GM21360 (cell line): ENCODE results near the gene HYAL1.
"Not testable (repeated sequence)": the region's sequence is repeated elsewhere in the genome, so short reads cannot be mapped to it uniquely, and the experiment has no call there.

Experiments used
- ATAC-seq: cut with Tn5 transposase; IDR thresholded peaks from one replicate; pipeline ENCODE4 v1.9.1; 2021; ENCODE audit warnings: mild to moderate bottlenecking, moderate library complexity; ENCODE audit not compliant: unreplicated experiment

Gene HYAL1

DNA sequence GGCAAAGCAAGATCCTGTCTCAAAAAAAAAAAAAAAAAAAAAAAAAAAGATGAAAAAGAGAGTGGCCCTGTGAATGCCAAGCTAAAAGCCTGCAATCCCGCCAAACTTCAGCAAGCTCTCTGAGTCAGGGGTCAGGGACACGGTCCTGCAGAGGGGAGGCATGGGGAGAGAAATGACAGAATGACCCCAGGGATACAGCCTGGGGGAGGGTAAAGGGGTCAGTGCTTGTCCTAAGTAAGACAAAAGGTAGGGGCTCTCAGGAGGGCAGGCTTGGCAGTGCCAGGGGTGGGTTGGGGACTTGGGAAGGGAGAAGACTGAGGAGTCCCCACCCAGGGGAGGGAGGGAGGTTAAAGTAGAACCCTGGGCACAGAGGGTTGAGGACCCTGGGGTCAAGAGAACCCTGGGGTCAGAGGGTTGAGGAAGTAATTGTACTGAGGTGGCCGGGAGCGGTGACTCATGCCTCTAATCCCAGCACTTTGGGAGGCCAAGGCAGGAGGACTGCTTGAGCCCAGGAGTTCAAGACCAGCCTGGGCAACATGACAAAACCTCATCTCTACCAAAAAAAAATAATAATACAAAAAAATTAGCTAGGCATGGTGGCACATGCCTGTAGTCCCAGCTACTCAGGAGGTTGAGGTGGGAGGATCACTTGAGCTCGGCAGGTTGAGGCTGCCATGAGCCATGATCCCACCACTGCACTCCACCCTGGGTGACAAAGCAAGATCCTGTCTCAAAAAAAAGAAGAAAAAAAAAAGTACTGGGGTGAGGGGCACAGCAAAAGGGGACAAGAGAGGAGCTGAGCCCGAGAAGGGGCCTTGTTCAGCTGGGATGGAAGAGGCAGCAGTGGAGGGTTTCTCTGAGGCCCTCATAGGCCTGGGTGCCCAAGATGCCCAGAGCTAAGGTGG is 39.6 kb downstream of the HYAL1 start:
- no peak for ATAC-seq

DNA sequence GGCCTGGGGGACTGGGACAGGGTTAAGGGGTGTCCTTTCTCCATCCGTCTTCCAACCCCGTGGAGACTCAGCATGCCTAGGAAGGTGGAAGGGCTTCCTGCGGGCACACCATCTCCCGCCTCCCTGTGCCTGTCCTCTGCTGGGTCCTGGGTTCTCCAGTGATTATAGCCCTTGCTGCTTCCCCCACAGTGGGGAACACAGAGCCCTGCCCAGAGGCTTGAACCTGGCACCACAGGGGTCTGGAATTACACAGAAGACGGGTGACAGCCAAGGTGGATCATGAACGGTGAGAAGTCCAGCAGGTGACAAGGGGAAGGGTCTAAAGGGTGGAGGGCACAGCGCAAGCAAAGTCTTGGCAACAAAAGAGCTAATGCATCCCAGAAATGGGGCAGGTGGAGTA is 40.6 kb downstream of the HYAL1 start:
- ATAC-seq, result no peak

DNA sequence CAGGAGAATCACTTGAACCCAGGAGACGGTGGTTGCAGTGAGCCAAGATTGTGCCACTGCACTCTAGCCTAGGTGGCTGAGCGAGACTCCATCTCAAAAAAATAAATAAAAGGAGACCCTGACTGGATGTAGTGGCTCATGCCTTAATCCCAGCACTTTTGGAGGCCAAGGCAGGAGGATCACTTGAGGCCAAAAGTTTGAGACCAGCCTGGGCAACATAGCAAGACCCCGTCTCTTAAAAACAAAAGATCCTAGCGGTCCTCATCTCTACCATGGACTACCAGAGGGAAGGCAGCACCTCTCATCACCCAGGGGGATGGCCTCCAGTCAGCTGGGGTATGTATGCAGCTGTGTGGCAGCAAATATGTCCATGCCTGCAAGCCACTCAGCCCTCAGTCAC is 41.2 kb downstream of the HYAL1 start:
- not testable (repeated sequence) for ATAC-seq

DNA sequence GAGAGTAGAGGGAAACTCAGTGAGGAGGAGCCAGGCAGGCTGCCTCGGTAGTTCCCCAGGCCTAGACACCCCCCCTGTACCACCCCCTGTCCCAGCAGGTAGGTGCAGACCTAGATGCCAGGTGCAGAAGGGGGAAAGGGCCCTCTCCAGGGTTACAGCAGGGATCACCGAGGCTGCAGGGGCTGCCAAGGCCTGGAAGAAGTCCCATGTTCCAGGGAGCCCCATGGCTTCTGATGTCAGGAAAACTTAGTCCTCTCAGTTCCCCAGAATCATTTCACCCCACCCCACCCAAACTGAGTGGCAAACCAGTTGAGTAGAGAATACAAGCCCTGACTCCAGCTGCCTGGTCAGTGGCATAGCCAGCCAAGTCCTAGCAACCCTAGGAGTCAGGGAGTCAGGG is 41.9 kb downstream of the HYAL1 start:
- no peak for ATAC-seq

DNA sequence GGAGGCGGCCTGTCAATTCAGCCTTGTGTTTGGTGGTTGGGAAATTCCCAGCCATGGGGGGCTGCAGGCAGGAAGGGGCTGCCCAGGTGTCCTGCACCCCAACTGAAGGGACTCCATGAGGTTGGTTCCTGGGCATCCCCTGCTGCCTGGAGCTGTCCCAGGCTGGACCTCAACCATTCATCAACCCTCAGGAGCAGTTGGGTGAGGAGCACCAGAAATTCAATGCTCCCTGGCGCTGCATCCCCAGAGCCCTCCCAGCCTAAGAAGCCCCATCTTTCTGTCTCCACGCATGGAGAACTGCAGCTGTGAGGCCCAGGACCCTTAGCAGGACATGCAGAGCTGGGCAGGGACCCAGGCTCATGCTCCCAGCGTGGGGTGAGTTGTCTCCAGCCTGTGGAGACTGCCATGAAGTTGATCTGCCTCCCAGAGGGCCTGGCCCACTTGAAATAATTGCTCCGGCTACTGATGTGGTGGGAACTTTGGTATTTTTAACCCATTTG is 42.4 kb downstream of the HYAL1 start:
- no peak for ATAC-seq

DNA sequence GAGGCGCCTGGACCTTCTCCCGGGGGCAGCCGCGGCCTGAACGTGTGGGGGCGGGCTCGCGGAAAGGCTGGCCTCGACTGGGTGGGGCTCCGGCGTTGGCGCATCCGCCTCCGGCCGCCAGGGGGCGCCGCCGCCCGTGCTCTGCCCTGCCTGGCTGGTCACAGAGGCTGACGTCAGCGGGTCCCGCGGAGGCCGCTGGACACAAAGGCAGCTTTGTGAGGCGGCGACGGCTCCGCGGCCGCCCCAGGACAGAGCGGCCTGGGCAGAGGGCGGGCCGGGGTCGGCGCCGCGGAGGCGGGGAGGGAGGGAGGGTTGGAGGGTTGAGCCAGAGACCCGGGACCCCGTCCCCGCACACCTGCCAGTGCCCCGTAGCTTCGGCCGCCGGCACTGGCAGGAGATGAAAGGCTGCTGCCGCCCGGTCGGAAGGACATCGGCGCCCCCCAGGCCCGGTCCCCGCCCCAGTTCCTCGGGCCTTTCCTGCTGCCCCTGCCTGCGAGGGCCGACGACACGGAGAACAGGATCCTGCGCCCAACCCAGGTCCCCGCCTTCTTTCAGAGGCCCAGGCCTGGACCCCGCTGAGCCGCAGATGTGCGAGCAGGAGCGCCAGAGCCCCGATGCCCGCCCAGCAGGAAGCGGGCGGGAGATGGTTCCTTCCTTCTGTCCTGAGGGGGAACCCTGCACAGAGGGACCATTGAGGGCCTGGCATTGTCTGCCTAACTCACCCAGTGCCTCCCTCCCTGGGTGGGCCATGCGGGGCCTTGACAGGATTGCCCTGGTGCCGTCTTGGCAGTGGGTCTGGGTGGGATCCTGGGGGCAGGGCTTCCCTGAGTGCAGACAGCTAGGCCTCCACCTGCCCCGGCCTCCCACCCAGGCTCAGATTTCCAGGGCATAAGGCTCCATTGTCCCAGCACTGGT is 43.1 kb downstream of the HYAL1 start:
- no peak for ATAC-seq

DNA sequence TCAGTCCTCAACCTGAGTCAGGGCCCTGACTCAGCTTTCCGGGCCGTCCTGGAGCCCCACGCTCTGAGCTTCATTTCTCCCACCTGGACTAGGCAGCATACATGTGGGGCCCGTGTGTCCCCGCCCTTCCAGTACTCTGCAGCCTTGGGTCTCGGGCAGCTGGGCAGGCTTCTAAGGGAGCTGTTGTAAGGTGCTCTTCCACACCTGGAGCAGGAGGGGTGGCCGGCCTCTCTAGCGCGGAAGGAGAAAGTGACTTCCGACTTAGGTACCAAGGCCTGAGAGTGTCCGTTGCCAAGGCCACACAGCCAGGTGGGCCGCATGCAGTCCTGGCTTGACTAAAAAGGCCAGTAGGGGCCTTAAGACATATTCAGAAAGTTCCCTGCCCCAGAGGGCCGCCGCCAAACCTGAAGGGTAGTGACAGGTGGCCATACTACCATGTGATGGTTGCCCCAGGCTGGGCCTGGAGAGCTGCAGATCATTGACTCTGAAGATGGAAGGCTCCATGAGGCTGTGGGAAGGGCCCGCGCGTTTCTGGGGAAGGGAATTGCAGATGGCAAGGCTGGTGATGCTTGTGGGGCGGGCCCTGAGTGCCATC is 43.8 kb downstream of the HYAL1 start:
- ATAC-seq, result no peak

DNA sequence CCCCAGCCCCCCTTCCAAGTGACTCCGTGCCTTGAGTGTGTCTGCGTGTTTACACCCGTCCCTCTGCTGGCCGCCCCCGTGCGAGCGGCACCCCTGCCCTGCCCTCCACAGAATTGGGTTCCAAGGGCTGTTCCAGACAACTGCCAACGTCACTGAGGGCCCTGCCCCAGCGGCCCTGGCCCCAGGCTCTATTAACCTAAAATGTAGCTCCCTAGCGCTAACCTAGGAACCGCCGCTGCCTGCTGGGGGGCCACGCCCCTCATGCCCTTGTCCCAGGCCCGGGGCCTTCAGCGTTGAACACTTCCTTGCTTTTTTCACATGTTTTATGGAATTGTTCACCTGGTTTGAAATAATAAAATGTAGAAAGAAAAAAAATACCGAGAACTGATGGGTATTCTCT is 44.4 kb downstream of the HYAL1 start:
- ATAC-seq, result no peak

DNA sequence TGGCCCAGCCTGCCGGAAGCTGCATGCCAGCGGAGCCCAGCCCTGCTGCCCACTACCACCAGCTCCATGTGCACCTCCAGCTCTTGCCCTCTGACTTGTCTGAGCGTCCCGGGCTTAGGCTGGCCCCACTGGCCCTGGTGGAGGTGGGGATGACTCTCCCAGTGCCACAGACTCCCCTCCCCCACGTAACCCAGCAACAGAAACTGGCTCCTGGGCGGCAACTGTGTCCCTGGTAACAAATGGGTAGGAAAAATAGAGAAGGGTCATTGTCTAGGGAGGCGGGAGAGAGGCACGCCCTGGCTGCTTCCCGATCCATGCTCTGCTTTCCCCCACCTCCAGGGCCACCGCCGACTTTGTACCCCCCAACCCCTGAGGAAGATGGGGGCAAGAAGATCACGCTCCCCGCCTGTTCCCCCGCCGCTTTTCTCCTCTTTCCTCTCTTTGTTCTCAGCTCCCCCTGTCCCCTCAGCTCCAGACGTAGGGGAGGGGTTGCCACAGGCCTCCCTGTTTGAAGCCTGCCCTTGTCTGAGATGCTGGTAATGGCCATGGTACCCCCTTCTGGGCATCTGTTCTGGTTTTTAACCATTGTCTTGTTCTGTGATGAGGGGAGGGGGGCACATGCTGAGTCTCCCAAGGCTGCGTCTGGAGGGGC is 45.2 kb downstream of the HYAL1 start:
- ATAC-seq, result no peak

DNA sequence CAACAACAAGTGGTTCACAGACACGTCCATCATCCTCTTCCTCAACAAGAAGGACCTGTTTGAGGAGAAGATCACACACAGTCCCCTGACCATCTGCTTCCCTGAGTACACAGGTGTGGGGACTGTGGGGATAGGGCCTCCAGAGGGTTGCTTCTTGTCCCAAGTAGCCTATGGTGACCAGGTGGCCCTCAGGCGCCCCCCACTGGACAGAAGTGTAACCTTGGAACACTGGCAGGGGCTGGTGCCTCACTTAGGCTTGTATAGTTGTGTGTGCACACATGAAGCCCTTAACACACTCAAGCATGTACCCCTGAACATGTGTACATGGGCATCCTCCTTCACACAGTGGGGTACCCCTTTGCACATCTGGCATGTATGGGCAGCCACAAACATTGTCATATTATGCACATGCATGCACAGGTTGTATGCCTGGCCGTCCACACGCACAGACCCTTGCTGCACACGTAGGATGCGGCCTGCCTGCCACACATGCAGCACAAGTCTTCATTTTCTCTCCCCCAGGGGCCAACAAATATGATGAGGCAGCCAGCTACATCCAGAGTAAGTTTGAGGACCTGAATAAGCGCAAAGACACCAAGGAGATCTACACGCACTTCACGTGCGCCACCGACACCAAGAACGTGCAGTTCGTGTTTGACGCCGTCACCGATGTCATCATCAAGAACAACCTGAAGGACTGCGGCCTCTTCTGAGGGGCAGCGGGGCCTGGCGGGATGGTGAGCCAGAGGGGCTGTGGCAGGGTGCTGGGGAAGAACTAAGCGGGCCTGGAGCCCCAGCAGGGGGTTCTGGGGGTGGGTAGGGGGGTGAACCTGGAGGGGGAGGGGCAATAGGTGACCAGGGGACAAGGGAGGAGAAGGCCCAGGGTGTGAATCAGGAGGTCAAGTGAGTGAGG is 46.1 kb downstream of the HYAL1 start:
- ATAC-seq, result no peak

DNA sequence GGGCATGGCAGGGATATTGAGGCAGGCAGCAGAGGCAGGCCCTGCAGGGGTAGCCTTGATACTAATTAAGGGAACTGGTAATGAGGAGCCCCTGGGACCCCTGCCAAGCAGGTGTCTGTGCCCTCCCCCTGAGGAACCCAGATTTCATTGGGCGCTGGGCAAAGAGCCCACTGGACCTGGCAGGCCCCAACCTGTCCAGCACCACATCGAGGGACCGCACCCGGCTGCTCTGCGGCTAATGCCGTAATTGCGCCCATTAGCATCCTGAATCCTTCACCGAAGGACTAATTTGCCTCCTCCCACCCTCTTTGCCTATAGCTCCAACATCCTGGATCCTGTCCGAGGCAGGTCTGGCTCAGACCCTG is 48.1 kb downstream of the HYAL1 start:
- no peak for ATAC-seq

DNA sequence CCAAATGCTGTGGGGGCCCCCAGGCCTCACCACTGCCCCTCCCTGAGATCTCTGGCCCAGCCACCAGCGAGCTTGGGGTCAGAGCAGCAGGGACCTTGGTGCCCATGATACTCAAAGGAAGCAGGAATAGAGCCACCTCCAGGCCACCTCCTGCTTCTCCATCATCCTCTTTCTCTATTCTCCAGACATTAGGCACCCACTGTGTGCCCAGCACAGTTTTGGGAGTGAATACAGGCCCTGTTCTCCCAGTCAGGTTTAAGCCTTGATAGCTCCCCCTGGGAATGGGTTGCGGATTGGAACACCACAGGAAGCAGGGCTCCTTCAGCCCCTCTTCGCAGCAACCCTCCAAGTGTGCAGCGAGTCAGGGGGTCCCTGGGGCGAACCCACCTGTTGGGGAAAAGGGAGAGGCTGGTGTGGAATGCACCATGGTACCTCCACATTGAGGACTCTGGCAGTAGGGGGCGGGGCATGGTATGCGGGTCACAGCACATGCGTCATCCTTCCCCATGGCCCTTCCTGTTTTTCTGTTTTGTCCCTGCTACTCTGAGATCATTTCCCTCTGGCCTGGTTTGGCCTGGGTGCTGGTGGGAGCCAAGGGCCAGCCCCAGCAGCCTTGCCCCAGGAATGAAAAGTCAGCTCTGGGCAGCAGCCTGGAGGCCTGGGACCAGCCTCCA is 48.7 kb downstream of the HYAL1 start:
- no peak for ATAC-seq

DNA sequence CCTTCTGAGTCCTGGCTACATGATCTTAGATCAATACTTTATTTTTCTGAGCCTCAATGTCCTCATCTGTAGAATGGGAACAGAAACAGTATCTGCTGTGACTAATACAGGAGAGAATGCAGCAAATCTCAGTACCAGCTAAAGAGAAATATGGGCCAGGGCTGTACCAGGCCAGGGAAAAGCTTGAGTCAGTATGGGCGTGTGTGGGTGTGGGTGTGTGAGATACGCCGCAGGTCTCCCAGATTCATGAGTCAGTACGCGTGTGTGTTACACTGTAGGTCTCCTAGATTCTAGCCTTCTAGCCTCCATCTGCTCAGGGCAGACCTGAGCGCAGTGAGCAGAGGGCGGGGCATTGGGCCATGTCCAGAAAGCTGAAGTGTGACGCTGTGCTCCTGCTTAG is 52.2 kb downstream of the HYAL1 start:
- ATAC-seq, result no peak

DNA sequence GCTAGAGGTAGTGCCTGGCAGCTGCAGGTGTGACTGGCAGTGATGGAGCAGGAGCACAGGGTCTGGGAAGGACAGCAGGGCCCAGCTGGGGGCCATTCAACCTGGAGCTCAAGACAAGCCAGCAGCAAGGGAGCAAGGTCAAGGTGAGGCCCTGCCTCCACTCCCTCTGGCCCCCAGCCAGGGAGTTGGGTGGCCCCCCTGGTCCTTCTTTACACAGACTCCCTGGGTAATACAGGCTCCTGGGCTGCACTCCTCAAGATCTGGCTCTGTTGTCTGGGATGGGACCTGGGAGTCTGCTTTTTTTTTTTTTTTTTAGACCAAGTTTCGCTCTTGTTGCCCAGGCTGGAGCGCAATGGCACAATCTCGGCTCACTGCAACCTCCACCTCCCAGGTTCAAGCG is 52.9 kb downstream of the HYAL1 start:
- no peak for ATAC-seq
